ENCODE data around the gene RNF17.

RNF17 gene

GRCh38 chr13:24858953-24859352 is 95.0 kb downstream of the RNF17 start:
- Histone ChIP-seq H3K4me3 (ENCODE audit: low read depth in 1 of 2, low read length in 2 of 2) (no peak overlapping the region), H3K27me3 (ENCODE audit: control insufficient read depth in 1 of 2, insufficient read depth in 2 of 2, low read length in 2 of 2) (no peaks in the 10 kb centered on the region)

GRCh38 chr13:24860770-24861169 is 96.8 kb downstream of the RNF17 start:
- Histone ChIP-seq H3K4me1 (ENCODE audit: control insufficient read depth in 1 of 2, insufficient read depth in 2 of 2, low read length in 2 of 2) (no peaks in the 10 kb centered on the region), H3K27me3 (ENCODE audit: control insufficient read depth in 1 of 2, insufficient read depth in 2 of 2, low read length in 2 of 2) (no peaks in the 10 kb centered on the region), H3K36me3 (ENCODE audit: control insufficient read depth in 1 of 2, insufficient read depth in 2 of 2, low read length in 2 of 2) (no peaks in the 10 kb centered on the region), H3K9ac (ENCODE audit: low read depth in 1 of 2, low read length in 2 of 2) (no peak overlapping the region), H3K4me3 (ENCODE audit: low read depth in 1 of 2, low read length in 2 of 2) (no peak overlapping the region), H3K9me3 (ENCODE audit: control insufficient read depth in 1 of 2, low read length in 2 of 2) (no peaks in the 10 kb centered on the region), H3K27ac (ENCODE audit: low read depth, low read length) (no peak overlapping the region)

More at GRCh38 chr13:24858953-24859352, 95.0 kb downstream of the RNF17 start:
- no peaks in the 10 kb centered on the region for H3K36me3 ChIP-seq (ENCODE audit: control insufficient read depth in 1 of 2, insufficient read depth in 2 of 2, low read length in 2 of 2)
- H3K4me1 ChIP-seq (ENCODE audit: control insufficient read depth in 1 of 2, insufficient read depth in 2 of 2, low read length in 2 of 2): no peaks in the 10 kb centered on the region
- H3K9me3 ChIP-seq (ENCODE audit: control insufficient read depth in 1 of 2, low read length in 2 of 2): no peaks in the 10 kb centered on the region
- H3K27ac ChIP-seq (ENCODE audit: low read depth, low read length): no peak overlapping the region
- H3K9ac ChIP-seq (ENCODE audit: low read depth in 1 of 2, low read length in 2 of 2): no peak overlapping the region

GRCh38 chr13:24861617-24862362 is 97.8 kb downstream of the RNF17 start:
- no peak overlapping the region for H3K9ac ChIP-seq (ENCODE audit: low read depth in 1 of 2, low read length in 2 of 2)
- no peaks in the 10 kb centered on the region for H3K9me3 ChIP-seq (ENCODE audit: control insufficient read depth in 1 of 2, low read length in 2 of 2)
- H3K4me1 ChIP-seq (ENCODE audit: control insufficient read depth in 1 of 2, insufficient read depth in 2 of 2, low read length in 2 of 2): no peaks in the 10 kb centered on the region
- no peaks in the 10 kb centered on the region for H3K27me3 ChIP-seq (ENCODE audit: control insufficient read depth in 1 of 2, insufficient read depth in 2 of 2, low read length in 2 of 2)
- H3K4me3 ChIP-seq (ENCODE audit: low read depth in 1 of 2, low read length in 2 of 2): no peak overlapping the region
- no peak overlapping the region for H3K27ac ChIP-seq (ENCODE audit: low read depth, low read length)
- H3K36me3 ChIP-seq (ENCODE audit: control insufficient read depth in 1 of 2, insufficient read depth in 2 of 2, low read length in 2 of 2): no peaks in the 10 kb centered on the region

- Histone ChIP-seq H3K27me3 (ENCODE audit: control insufficient read depth in 1 of 2, insufficient read depth in 2 of 2, low read length in 2 of 2) (no peaks in the 10 kb centered on the region), H3K4me1 (ENCODE audit: control insufficient read depth in 1 of 2, insufficient read depth in 2 of 2, low read length in 2 of 2) (no peaks in the 10 kb centered on the region), H3K27ac (ENCODE audit: low read depth, low read length) (no peak overlapping the region), H3K9ac (ENCODE audit: low read depth in 1 of 2, low read length in 2 of 2) (no peak overlapping the region), H3K9me3 (ENCODE audit: control insufficient read depth in 1 of 2, low read length in 2 of 2) (no peaks in the 10 kb centered on the region), H3K36me3 (ENCODE audit: control insufficient read depth in 1 of 2, insufficient read depth in 2 of 2, low read length in 2 of 2) (no peaks in the 10 kb centered on the region), H3K4me3 (ENCODE audit: low read depth in 1 of 2, low read length in 2 of 2) (no peak overlapping the region)
Observed at GRCh38 chr13:24863748-24864540, 100.0 kb downstream of the RNF17 start.

GRCh38 chr13:24864579-24864978 is 100.6 kb downstream of the RNF17 start:
- Histone ChIP-seq H3K27me3 (ENCODE audit: control insufficient read depth in 1 of 2, insufficient read depth in 2 of 2, low read length in 2 of 2) (peaks cover 0 to 3% of the 10 kb centered on the region in 2 donors), H3K9ac (ENCODE audit: low read depth in 1 of 2, low read length in 2 of 2) (no peak overlapping the region), H3K4me1 (ENCODE audit: control insufficient read depth in 1 of 2, insufficient read depth in 2 of 2, low read length in 2 of 2) (no peaks in the 10 kb centered on the region), H3K9me3 (ENCODE audit: control insufficient read depth in 1 of 2, low read length in 2 of 2) (no peaks in the 10 kb centered on the region), H3K36me3 (ENCODE audit: control insufficient read depth in 1 of 2, insufficient read depth in 2 of 2, low read length in 2 of 2) (no peaks in the 10 kb centered on the region), H3K27ac (ENCODE audit: low read depth, low read length) (no peak overlapping the region), H3K4me3 (ENCODE audit: low read depth in 1 of 2, low read length in 2 of 2) (no peak overlapping the region)

- Histone ChIP-seq H3K27me3 (ENCODE audit: control insufficient read depth in 1 of 2, insufficient read depth in 2 of 2, low read length in 2 of 2) (peaks cover 0 to 3% of the 10 kb centered on the region in 2 donors), H3K4me3 (ENCODE audit: low read depth in 1 of 2, low read length in 2 of 2) (no peak overlapping the region), H3K36me3 (ENCODE audit: control insufficient read depth in 1 of 2, insufficient read depth in 2 of 2, low read length in 2 of 2) (no peaks in the 10 kb centered on the region), H3K4me1 (ENCODE audit: control insufficient read depth in 1 of 2, insufficient read depth in 2 of 2, low read length in 2 of 2) (no peaks in the 10 kb centered on the region), H3K27ac (ENCODE audit: low read depth, low read length) (no peak overlapping the region), H3K9ac (ENCODE audit: low read depth in 1 of 2, low read length in 2 of 2) (no peak overlapping the region), H3K9me3 (ENCODE audit: control insufficient read depth in 1 of 2, low read length in 2 of 2) (no peaks in the 10 kb centered on the region)
Observed at GRCh38 chr13:24865163-24865953, 101.4 kb downstream of the RNF17 start.

GRCh38 chr13:24866488-24866887 is 102.5 kb downstream of the RNF17 start:
- Histone ChIP-seq H3K36me3 (ENCODE audit: control insufficient read depth in 1 of 2, insufficient read depth in 2 of 2, low read length in 2 of 2) (no peaks in the 10 kb centered on the region), H3K4me1 (ENCODE audit: control insufficient read depth in 1 of 2, insufficient read depth in 2 of 2, low read length in 2 of 2) (no peaks in the 10 kb centered on the region), H3K9ac (ENCODE audit: low read depth in 1 of 2, low read length in 2 of 2) (no peak overlapping the region), H3K4me3 (ENCODE audit: low read depth in 1 of 2, low read length in 2 of 2) (no peak overlapping the region), H3K27me3 (ENCODE audit: control insufficient read depth in 1 of 2, insufficient read depth in 2 of 2, low read length in 2 of 2) (peaks cover 0 to 3% of the 10 kb centered on the region in 2 donors), H3K27ac (ENCODE audit: low read depth, low read length) (no peak overlapping the region), H3K9me3 (ENCODE audit: control insufficient read depth in 1 of 2, low read length in 2 of 2) (no peaks in the 10 kb centered on the region)

- Histone ChIP-seq H3K9me3 (ENCODE audit: control insufficient read depth in 1 of 2, low read length in 2 of 2) (no peaks in the 10 kb centered on the region), H3K27me3 (ENCODE audit: control insufficient read depth in 1 of 2, insufficient read depth in 2 of 2, low read length in 2 of 2) (peaks cover 0 to 3% of the 10 kb centered on the region in 2 donors), H3K36me3 (ENCODE audit: control insufficient read depth in 1 of 2, insufficient read depth in 2 of 2, low read length in 2 of 2) (no peaks in the 10 kb centered on the region), H3K9ac (ENCODE audit: low read depth in 1 of 2, low read length in 2 of 2) (no peak overlapping the region), H3K4me1 (ENCODE audit: control insufficient read depth in 1 of 2, insufficient read depth in 2 of 2, low read length in 2 of 2) (no peaks in the 10 kb centered on the region), H3K27ac (ENCODE audit: low read depth, low read length) (no peak overlapping the region), H3K4me3 (ENCODE audit: low read depth in 1 of 2, low read length in 2 of 2) (no peak overlapping the region)
Observed at GRCh38 chr13:24868874-24869273, 104.9 kb downstream of the RNF17 start.

- no peaks in the 10 kb centered on the region for H3K36me3 ChIP-seq (ENCODE audit: control insufficient read depth in 1 of 2, insufficient read depth in 2 of 2, low read length in 2 of 2)
- no peaks in the 10 kb centered on the region for H3K9me3 ChIP-seq (ENCODE audit: control insufficient read depth in 1 of 2, low read length in 2 of 2)
Observed at GRCh38 chr13:24870380-24870760, 106.4 kb downstream of the RNF17 start.

GRCh38 chr13:24875566-24875965 is 111.6 kb downstream of the RNF17 start:
- Histone ChIP-seq H3K4me3 (ENCODE audit: low read depth in 1 of 2, low read length in 2 of 2) (no peak overlapping the region), H3K27me3 (ENCODE audit: control insufficient read depth in 1 of 2, insufficient read depth in 2 of 2, low read length in 2 of 2) (no peaks in the 10 kb centered on the region)

More at GRCh38 chr13:24870380-24870760, 106.4 kb downstream of the RNF17 start:
- Histone ChIP-seq H3K4me3 (ENCODE audit: low read depth in 1 of 2, low read length in 2 of 2) (no peak overlapping the region), H3K4me1 (ENCODE audit: control insufficient read depth in 1 of 2, insufficient read depth in 2 of 2, low read length in 2 of 2) (no peaks in the 10 kb centered on the region), H3K27ac (ENCODE audit: low read depth, low read length) (no peak overlapping the region), H3K9ac (ENCODE audit: low read depth in 1 of 2, low read length in 2 of 2) (no peak overlapping the region), H3K27me3 (ENCODE audit: control insufficient read depth in 1 of 2, insufficient read depth in 2 of 2, low read length in 2 of 2) (peaks cover 0 to 3% of the 10 kb centered on the region in 2 donors)

More at GRCh38 chr13:24875566-24875965, 111.6 kb downstream of the RNF17 start:
- H3K36me3 ChIP-seq (ENCODE audit: control insufficient read depth in 1 of 2, insufficient read depth in 2 of 2, low read length in 2 of 2): no peaks in the 10 kb centered on the region
- H3K27ac ChIP-seq (ENCODE audit: low read depth, low read length): no peak overlapping the region
- no peaks in the 10 kb centered on the region for H3K9me3 ChIP-seq (ENCODE audit: control insufficient read depth in 1 of 2, low read length in 2 of 2)
- H3K4me1 ChIP-seq (ENCODE audit: control insufficient read depth in 1 of 2, insufficient read depth in 2 of 2, low read length in 2 of 2): no peaks in the 10 kb centered on the region
- no peak overlapping the region for H3K9ac ChIP-seq (ENCODE audit: low read depth in 1 of 2, low read length in 2 of 2)
